Activated CD4-positive, alpha-beta T cell treated with anti-CD3 and anti-CD28 coated beads for 1 hour (primary cell): Measurements from ENCODE around the gene ACSF2.
A peak's percentile ranks its signal among the peaks of the same experiment; 100 is the strongest.

ENCODE experiments used
- DNase-seq: peaks from one replicate; pipeline ENCODE4 v3.0.0-alpha.2; 2020

ACSF2 gene

DNA sequence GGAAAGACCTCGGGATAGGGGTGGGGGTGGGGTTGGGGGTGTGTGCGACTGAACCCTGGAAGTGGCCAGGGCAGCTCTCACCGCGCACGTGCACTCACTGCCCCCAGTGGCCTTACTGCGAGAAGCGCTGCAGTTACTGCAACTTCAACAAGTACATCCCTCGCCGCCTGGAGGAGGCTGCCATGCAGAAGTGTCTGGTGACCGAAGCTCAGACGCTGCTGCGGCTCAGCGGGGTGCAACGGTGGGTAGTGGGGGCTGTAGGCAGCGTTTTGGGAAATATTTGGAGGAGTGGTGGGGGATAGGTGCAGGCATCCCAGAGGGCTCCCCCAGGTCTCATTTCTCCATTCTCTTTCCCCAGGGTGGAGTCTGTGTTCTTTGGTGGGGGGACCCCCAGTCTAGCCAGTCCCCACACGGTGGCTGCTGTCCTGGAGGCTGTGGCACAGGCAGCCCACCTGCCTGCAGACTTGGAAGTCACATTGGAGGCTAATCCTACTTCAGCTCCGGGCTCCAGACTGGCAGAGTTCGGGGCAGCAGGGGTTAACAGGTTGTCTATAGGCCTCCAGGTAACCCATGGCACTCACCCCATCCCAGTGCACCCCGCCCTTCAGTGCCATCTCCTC lies 53.6 kb downstream of the ACSF2 start:
- DNase-seq, result peak; percentile 55

DNA sequence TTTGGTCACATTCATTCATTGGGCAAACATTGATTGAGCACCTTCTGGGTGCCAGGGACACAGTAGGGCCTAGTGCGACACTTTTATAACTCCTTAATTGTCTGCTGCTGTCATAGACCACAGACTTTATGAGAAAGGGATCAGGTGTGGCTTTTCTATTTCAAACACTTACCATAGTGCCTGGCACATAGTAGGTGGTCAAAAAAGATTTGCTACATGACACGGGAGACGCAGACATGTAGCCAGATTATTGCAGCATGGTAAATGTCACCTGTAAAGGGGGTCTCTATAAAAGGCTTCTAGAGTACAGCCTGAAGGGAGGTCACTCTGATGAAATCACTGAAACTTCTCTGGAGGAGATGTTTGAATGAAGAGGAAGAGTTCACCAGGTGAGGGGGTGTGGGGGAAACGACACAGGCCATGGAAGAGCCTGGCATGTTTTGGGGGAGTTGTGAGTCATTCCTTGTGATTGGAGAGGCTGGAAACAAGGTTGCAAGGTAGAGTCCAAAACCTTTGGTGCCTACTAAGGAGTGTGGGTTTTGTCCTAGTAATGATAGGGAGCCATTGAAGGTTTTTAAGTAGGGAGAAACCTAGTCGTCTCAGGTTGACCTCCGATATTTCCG lies 54.2 kb downstream of the ACSF2 start:
- DNase-seq, result no peak

DNA sequence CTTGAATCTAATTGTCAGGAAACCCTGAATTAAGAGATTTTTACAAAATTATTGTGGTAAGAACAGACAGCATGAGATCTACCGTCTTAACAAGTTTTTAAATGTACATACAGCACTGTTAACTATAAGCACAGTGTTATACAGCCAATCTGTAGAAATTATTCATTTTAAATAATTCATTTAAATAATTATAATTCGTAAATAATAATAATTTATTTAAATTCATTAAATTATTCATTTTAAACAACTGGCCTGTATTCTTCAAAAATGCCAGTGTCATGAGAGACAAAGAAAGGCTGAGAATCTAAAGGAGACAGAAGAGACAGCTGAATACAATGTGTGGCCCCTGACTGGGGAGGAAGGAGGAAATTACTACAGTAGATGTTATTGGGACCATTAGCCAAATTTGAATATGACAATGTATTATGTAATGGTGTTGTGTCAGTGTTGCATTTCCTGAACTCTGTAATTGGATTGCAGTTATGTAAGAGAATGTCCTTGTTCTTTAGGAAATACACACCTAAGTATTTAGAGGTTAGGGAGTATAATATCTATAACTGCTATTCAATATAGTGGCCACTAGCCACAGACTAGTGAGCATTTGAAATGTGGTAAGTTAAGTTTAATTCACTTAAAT lies 55.0 kb downstream of the ACSF2 start:
- no peak for DNase-seq

DNA sequence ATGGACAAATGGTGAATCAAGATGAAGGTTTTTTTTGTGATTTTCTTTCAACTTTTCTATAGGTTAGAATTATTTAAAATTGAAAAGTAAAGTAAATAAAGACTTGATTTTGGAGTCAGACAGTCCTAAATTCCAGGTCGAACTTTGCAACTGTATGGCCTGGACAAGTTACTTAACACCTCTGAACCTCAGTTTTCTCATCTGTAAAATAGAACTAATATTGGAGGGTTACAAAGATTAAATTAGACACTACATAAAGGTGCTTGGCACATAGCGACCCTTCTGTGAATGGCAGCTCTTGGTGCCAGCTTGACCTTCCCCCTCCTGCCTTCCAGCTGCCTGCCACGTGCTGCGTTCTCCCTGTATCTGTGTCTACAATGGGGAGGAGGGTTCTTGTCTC lies 55.6 kb downstream of the ACSF2 start:
- DNase-seq, result no peak

DNA sequence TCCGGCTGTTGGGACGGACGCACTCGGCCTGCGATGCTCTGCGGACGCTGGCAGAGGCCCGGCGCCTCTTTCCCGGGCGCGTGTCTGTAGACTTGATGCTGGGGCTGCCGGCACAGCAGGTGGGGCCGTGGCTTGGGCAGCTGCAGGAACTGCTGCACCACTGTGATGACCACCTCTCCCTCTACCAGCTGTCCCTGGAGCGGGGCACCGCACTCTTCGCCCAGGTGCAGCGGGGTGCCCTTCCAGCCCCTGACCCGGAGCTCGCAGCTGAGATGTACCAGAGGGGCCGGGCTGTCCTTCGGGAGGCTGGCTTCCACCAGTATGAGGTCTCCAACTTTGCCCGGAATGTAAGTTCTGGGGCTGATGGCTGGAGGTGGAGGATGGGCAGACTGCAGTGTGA lies 56.1 kb downstream of the ACSF2 start:
- DNase-seq, result no peak

DNA sequence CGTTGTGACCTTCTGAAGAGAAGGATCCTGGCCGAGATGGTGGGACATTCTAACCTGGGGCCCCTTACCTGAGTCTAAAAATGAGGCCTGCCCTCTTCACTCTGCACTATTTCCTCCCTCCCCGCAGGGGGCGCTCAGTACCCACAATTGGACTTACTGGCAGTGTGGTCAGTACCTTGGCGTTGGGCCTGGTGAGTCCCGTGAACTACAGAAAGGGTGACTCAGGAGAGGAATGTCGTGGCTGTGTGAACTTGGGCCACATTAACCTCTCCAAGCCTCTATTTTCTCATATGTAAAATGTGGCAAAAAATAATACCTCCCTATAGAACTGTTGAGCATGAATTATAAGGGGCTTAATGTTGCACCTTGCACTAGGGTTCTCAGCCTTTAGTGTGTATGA lies 56.5 kb downstream of the ACSF2 start:
- DNase-seq, result peak; percentile 50

DNA sequence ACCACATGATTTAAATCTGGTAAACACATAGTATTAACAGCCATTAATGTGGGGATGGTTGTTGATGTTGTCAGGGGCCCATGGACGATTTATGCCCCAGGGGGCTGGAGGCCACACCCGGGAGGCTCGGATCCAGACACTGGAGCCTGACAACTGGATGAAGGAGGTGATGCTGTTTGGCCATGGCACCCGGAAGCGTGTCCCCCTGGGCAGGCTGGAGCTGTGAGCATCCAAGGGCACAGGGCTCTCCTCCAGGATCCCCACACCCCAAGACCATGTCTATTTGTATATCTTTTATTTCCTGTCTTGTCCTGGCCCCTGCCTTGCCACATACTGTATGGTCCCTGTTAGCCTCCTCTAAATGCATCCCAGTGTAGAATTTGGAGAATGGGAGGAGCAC lies 57.2 kb downstream of the ACSF2 start:
- DNase-seq, result no peak

DNA sequence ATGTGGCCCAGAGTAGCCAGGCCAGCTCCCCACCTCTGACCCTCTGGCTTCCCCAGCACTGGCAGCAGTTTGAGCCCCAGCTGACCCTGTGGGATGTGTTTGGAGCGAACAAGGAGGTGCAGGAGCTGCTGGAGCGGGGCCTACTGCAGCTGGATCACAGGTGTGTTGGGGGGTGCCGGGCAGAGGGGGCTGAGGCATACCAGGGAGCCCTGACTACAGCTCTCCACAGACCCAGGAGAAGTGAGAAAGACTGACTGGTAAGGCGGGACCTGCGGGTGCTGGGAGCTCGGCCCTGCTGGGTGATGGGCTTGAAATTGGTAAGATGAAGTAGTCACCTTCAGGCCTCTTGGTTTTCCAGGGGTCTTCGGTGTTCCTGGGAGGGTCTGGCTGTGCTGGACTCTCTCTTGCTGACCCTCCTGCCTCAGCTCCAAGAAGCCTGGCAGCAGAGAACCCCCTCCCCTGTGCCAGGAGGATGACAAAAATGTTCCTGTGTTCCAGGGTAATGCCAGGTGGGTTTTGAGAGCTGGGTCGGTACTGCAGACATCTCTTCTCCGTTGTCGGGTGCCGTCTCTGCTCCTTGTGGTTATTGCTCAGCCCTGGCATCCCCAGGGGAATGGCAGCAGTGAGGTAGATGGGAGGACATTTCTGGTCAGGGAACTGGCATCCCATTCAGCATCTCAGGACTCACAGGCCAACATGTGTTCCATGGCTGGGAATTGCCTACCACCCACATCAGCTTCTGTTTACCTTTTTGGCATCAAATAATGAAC lies 58.6 kb downstream of the ACSF2 start:
- DNase-seq, result no peak

DNA sequence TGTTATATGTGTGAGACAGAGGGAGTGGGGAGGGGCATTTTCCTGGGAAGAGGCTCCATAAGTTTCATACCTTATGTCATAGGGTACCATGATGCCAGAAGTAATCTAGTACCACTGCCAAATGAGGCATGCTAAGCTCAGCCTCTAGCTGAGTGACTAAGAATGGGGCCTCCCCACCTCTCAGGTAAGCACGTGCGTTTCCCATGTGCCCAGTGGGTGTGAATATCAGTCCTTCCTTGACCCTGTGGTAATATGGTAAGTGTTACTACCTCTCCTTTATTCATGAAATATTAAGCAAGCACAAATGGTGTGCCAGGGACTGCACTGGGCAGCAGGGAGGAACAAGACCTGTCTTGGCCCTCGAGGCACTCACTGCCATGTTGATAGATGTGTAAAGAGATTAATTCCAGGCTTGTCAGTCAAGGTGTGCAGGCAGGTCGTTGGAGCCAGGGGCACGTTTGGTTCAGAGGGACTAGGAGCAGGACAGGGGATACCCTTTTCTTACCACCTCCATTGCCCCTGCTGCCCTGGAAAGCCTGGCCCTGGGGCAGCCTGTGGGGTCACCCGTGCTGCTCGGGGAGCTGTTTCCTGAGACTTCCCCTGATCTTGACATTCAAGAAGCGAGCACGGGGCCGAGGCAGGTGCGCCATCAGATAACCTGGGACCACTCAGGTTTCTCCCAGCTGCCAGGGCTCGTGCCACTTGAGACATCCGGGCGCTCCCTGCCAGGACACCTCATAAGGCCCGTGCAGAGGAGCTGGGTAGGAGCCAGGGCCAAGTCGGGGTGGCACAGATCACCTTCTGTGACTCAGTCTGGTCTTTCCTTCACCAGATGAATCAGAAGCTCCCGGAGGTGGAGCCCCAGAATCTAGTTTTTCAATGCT lies 61.4 kb downstream of the ACSF2 start:
- DNase-seq, result no peak

DNA sequence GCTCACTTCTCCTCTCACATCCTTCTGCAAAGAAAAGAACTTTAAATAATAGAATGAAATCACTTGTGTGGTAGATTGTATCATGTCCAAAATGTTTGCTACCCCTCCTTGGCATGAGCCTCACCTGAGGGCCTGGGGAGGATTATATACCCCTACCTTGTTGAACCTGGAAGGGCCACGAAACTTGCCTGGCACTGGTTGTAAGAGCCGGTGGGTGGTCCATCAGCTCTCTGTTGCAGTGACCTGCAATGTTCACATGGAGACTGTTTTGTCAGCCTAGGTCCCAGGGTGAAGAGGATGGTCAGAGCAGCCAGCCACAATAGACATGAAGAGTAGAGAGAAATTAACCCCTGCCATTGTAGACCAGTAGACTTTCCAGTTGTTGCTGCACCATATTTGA lies 62.9 kb downstream of the ACSF2 start:
- DNase-seq, result no peak

DNA sequence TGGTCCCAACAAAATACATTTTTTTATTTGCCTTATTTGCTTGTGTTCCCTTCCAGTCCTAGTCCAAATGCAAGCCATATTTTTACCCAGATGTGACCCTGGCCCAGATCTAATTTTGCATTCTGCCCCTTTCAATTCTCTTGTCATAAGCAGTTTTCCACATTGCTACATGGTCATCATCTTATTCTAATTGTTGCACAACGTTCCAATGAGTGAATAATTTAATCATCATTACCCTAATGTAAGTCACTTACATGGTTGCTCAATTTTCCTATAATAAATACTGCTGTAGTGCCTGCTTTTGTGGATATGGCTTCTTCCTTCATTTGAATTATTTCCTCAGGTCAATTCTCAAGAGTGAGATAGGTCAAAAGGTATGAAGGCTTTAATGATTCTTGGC lies 65.5 kb downstream of the ACSF2 start:
- no peak for DNase-seq

DNA sequence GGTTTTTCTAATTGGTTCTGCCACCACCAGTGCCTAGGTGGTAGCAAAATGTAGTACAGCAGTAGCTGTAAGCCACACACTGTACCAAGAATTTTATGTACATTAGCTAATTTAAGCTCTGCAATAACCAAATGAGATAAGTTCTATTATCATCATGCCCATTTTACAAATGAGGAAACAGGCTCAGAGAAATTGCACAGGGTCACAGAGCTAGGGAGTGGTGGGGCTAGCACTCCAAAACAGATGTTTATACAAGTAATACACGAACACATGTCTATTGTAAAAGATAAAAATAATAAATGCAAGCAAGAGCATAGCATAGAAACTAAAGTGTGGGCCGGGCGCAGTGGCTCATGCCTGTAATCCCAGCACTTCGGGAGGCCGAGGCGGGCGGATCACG lies 66.2 kb downstream of the ACSF2 start:
- DNase-seq, result no peak

DNA sequence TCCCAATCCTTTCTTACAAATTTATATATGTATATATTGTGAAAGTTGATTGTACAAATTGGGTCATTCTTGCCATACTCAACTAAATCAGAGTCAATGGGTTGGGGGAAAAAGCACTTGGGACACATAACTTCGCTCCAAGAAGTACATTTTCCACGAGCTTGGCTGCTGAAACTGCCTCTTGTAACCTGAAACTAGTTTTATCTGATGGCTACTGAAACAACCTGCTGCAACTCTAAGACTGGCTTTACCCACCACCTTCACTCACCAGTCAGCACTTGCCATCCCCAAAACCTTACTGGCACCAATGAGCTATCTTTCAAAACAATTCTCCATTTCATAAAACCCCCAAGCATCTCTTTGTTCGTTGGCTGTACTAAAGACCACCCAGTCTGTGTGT lies 67.7 kb downstream of the ACSF2 start:
- no peak for DNase-seq

DNA sequence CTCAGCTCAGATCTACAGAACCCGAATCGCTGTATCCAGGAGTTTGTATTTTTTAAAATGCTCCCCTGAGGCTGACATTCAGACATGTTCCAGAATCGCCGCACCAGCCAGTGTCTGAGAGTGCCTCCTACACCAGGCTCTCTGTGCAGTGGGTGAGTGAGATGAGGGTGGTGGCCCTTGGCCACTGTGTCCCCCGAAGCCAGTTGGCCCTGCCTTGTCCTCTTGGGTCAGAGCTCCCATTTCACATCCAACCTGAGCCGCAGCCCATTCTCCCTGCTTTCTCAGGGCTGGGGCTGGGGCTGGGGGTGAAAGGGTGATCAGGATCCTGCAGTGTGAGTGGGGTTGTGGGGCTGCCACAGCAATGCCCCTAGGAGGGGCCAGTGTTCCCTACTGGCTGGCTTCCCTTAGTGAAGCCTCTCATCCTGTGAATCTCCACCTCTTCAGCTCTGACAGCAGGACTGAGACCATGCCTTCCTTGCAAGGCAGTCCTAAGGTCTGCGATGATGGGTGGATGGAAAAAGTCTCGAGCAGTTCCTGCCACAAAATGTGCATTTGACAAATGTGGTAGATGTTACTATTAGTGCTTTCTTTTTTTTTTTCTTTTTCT lies 69.3 kb downstream of the ACSF2 start:
- DNase-seq, result no peak

DNA sequence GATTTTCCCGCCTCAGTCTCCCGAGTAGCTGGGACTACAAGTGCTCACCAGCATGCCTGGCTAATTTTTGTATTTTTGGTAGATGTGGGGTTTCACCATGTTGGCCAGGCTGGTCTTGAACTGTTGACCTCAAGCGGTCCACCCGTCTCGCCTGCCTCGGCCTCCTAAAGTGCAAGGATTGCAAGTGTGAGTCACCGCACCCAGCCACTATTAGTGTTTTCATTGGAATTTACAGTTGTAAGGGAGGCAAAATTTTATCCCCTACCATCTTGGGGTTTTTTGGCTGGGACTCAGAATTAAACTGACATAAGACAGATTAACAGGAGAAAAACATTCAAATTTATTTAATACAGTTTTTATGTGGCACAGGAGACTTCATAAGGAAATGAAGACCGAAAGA lies 69.9 kb downstream of the ACSF2 start:
- no peak for DNase-seq

DNA sequence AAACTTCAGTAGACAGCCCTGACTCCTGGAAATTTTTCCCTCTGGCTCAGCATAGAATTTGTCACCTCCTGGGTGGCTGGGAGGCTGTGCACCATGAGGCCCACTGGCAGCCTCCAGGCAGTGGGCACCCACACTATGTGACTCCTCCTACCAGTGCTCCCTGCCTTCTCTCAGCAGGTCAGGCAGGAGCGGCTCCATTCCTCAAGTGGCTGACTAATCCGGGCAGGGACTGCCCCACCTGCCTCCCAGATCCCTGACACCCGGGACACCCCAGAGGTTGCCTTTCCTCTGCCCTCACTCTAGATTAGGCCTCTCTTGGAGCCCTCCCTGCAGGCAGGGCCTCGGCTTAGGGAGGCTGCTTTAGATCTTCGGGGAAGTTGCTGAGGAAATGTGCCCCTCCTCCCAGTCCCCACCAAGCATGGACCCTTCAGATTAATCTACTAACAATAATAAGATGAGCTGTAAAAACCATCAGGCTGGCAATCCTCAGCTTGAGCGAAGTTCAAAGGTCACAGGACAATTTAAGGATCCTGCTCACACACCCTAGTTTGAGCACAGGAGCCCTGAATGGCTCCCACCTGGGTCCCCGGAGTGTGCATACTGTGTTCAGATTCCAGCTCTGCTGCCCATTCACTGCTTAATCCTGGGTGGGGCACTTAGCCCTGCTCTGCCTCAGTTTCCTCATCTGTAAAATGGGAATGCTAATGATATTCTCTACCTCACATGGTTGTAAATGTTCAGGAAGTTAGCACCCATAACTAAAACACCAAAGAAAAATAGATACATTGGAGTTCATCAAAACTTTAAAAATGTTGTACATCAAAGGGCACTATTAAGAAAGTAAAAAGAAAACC lies 72.2 kb downstream of the ACSF2 start:
- no peak for DNase-seq

DNA sequence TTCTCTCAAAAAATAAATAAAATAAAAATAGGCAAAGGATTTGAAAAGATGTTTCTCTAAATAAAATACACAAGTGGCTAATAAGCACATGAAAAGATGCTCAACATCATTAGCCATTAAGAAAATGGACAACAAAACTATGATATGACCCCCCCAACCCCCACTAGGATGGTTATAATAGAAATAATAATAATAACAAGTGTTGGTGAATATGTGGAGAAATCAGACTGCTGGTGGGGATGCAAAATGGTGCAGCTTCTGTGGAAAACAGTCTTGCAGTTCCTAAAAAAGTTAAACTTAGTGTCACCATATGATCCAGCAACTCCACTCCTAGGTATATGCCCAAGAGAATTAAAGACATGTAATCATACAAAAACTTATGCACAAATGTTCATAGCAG lies 73.3 kb downstream of the ACSF2 start:
- DNase-seq, result no peak

DNA sequence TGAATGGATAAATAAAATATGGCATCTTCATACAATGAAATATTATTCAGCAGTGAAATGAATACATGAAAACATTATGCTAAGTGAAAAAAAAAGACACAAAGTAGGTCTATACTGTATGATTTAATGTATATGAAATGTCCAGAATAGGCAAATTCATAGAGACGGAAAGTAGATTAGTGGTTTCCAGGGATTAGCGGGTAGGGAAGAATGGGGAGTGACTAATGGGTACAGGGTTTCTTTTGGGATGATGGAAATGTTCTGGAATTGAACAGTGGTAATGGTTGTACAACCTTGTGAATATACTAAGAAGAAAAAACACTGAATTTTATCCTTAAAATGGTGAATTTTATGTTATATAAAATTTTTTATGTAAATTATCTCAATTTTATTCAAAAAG lies 73.7 kb downstream of the ACSF2 start:
- no peak for DNase-seq

DNA sequence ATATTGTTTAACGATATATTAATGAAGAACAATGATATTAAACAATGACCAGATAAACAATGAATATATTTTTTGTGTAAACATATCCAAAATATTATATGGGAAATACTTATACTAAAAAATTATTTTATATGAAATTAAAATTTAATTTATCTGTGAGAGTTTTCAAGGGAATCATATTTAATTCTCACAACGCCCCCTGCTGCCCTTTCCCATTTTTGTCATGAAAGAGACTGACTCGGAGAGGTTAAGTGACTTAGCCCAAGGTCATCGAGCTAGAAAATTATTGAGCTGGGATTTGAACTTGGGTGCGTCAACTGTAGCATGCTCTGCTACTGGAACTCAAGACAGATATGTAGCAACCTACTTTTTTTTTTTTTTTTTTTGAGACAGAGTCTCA lies 75.0 kb downstream of the ACSF2 start:
- no peak for DNase-seq

DNA sequence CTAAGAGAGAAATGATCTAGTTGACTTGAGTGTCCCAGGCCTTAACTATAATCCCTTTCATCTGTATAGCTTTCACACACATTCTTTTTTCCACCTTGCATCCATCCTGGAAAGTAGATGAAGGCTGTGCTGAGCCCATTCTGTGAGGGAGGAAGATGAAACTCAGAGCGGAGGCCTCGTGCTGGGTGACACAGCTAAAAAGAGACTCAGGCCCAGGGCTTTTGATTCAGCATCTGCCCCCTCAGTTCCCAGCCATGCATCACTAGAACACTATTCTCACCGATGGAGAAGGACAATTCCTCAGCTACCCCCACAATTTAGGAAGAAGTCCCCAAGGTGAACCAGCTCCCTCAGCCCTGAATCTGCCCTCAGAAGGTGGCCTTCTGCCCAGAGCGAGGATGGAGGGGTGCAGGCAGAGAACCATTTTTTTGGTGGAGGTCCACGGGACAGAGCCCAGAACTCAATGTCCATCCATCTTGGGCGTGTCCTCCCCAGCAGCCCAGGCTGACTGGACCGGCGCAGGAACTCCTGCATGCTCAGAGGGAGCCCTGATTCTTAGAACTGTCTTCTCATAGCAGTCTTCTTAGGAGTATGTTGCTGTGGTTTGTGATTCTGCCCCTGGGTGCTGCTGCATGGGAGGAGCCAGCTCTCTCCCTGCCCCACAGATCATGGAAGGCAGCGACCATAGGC lies 76.4 kb downstream of the ACSF2 start:
- DNase-seq, result no peak

DNA sequence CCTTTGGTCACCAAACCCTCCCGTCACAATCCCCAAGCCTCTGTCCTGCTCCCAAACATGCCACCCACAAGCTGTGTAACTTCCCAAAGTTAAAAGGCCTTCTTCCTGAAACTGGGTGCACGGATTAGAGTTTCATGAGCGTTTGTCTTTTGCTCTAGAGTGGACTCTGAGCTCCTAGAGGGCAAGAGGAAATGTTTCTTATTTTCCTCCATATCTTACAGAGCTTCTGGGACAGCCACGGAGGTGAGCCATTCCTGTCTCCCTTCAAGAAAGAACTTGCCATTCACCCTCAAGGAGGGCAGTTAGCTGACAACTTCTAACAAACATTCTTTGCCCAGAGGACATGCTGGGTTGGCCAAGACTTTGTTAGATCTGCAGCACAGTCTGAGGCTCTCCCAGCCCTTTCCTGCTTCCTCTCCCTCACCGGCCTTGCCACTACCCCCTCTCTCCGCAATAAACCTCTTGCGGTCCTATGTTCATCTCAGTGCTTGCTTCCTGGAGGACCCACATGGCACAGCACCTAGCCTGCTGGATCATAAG lies 79.6 kb downstream of the ACSF2 start:
- DNase-seq, result no peak
